NCI-H128 (cell line): ENCODE results near the gene RITA1.
A peak's percentile ranks its signal among the peaks of the same experiment; 100 is the strongest.

Source experiments
- DNase-seq: peaks from one replicate; lab custom pipeline; 2025; ENCODE audit not compliant: unreplicated experiment; lab: John Stamatoyannopoulos, UW

Gene RITA1

DNA sequence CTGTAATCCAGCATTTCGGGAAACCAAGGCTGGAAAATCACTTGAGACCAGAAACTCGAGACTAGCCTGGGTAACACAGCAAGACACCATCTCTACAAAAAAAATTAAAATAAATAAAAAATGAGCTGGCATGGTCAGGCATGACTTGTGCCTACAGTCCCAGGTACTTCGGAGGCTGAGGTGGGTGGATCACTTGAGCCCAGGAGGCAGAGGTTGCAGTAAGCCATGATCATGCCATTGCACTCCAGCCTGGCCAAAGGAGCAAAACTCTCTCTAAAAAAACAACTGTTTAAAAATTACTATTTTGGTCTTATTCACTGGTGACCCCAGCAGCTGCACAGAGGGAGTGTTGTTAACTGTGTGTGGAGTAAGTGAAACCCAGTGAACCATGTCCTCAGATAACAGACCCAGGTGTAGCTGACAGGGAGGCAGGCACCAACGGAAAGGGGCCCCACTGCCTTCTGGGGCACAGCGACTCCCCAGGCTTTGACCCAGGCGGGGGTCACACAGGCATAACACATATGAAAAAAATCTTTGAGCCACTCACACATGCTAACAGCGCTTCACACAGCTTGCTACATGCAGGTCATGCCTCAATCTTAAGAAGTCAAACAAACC is 12.3 kb upstream of the RITA1 start:
- no peak for DNase-seq

DNA sequence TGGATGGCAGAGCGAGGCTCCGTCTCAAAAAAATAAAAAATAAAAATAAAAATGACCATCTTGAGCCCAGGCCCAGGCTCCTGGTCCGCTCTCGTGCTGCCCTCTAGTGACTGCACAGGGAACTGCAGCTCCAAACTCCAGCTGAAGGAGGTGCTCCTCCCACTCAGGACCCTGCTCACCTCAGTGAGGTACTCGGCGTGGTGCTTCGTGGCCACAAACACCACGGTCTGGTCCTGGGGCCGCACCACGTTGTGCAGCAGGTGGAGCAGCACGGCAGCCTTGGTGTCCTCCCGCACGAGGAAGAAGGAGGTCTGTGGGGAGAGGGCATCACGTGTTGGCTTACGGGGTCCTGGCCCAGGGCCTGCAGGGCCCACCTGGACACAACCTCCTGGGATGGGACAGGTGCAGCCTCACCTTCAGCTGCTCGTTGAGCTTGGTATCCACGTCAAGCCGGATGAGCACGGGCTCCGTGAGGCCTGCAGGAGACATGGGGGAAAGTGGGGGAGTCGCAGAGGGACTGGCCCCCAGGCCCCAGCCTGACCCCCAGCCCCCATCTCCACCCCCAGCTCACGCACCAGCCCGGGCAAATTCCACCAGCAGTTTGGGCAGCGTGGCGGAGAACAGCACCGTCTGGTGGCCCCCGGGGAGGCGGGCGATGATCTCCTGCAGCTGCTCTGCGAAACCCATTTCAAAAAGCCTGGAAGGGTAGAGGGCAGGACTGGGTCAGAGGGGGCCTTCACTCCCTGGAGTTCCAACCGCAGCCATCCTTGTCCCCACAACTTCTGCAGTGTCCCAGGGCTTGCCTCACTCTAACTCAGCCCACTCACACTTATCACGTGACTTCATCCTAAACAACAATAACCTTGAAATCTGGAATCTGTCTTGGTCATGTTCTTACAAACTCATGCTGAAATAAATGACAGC is 10.8 kb upstream of the RITA1 start:
- DNase-seq, result no peak

DNA sequence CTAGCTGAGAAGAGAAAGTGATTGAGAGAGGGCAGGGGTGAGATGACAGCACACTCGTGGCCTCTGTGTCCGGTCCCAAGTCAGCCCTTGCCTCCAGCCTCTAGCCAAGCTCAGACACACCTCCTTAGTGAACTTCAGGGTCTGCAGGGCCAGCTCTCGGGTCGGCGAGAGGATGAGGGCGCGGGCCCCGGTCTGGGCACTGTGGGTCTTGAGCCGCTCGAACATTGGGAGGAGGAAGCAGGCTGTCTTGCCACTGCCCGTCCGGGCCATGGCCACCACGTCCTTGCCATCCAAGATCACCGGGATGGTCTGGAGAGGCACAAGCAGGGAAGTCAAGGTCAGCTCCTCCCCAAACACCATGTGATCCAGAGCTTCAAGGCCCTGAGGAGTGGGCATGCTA is 6.5 kb upstream of the RITA1 start:
- DNase-seq, result no peak

DNA sequence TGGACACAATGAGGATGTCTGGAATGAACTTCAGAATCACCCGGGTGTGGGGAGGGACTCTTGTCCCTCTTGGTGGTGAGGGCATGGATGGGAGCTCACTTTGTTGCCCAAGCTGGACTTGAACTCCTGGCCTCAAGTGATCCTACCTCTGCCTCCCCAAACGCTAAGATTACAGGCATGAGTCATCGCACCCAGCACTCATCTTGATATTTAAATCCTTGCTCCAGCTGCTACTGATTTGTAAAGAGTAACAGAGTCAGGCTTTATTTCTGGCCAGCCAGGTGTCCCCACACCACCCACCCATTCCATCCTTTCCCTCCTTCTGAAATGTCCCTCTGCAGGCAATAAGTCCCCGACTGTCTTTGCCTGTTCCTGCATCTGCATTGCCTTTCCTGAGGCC is 5.2 kb upstream of the RITA1 start:
- no peak for DNase-seq

DNA sequence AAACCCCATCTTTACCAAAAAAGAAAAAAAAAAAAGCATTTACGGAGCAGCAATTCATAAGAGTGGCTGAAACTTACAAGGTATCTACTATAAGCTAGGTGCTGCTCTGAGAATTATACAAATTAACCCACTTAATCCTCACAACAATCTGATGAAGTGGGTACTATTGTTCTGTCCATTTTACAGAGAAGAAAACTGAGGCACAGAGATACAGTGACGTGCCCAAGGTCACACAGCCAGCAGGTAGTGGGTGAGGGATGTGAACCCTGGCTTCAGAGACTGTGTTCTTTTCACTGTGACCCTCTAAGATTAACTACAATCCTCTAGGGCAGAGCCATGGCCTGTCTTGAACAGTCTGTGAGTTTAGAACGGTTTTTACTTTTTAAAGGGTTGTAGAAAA is 3.5 kb upstream of the RITA1 start:
- DNase-seq, result no peak

DNA sequence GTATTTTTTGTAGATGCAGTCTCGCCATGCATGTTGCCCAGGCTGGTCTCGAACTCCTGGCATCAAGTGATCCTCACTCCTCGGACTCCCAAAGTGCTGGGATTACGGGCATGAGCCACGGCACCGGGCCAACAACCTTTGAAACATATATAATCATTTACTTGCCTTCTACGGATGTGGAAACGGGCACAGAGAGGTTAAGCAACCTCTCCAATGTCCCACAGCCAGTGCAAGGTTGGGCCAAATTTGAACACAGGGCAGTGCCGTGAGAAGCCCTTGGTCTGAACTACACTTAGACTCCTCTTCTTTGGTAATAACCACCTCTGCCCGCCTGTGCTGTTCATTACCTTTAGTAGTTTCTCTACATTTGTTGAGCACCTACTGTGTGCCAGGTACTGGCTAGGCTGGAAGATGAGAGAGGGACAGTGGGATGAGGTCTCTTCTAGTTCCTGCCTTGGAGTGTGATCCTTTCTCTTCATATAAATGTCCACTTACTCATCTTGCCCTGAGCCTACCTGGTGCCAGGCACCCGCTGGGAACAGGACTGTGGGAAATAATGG is 2.4 kb upstream of the RITA1 start:
- no peak for DNase-seq

DNA sequence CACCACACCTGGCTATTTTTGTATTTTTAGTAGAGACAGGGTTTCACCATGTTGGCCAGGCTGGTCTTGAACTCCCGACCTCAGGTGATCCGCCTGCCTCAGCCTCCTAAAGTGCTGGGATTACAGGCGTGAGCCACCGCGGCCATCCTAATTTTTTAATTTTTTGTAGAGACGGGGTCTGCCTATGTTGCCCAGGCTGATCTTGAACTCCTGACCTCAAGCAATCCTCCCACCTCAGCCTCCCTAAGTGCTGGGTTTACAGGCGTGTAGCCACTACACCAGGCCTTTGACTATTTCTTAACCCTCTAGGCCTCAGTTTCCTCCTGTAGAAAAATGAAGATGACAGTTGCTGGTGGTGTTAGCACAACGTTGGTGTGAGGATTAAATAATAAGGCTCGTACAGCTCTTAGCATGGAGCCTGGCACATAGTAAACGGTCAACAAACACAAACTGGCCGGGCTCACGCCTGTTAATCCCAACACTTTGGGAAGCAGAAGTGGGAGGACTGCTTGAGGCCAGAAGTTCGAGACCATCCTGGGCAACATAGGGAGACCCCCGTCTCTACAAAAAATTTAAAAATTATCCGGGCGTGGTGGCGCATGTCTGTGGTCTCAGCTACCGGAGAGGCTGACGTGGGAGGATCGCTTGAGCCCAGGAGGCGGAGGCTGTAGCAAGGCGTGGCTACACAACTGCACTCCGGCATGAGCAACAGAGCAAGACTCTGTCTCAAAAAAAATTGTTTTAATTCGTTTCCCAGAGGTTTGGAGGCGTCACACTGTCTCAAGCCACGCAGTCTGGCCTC is 1.2 kb upstream of the RITA1 start:
- no peak for DNase-seq

DNA sequence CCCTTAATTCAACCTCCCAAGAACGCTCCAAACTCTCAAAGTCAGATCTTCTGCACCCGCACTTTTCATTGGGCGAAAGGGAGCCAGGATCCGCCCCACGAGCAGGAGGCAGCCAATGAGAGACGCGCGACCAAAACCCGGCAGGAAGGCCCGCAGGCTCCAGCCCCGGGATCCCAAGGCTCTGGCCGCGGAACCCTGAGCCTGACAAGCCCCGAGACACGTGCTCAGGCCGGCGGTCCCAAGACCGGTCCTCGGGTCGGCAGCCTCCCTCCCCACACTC is 681 bp upstream of the RITA1 start:
- peak; percentile 49 for DNase-seq

DNA sequence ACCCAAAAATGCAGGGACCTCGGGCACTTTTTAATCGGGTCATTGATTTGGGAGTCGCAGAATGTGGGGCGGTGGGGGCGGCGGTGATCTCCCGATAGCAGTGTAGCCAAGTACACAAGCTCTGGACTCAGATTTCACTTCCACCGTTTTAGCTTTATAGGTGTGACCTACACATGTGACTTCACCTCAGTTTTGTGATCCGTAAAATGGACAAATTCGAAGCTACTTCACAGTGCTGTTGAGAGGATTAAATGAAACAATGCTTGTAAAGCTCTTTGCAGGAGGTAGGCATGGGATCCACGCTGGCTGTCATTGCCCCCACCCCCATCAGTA is 478 bp downstream of the RITA1 start:
- no peak for DNase-seq

DNA sequence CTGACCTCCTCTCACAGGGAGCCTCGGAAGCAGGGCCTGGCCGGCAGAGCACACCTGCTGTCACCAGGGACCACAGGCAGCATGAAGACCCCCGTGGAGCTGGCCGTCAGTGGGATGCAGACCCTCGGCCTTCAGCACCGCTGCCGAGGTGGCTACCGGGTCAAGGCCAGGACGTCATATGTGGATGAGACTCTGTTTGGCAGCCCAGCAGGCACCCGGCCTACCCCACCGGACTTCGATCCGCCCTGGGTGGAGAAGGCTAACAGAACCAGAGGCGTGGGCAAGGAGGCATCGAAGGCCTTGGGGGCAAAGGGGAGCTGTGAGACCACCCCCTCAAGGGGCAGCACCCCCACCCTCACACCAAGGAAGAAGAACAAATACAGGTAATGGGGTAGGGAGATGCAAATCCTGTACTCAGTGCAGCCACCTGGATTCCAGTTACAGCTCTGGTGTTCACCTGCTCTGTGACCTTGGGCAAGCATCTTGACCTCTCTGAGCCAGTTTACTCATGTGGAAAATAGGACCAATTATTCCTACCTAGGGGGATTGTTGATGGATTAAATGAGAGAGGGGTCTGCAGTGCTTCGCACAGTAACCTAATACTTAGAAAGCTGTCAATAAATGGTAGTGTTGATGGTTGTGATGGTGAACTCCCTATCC is 1.3 kb downstream of the RITA1 start:
- DNase-seq, result no peak

DNA sequence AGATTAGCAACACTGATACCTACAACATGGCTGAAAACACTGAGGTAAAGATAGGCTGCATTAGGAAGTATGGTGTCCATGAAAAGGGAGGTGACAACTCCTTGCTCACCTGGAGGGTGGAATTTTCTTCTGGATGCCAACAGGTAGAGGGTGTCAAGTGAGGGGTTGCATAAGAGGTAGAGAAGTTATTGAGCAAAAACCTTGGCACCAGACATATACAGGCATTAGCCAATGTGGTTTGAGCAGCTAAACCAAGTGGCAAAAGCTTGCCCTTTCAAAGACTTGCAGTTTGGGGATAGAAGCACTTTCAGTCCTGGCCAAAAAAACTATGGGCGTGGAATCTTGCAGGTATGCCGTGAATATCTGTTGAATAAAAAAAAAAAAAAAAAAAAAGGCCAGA is 3.8 kb downstream of the RITA1 start:
- DNase-seq, result no peak

DNA sequence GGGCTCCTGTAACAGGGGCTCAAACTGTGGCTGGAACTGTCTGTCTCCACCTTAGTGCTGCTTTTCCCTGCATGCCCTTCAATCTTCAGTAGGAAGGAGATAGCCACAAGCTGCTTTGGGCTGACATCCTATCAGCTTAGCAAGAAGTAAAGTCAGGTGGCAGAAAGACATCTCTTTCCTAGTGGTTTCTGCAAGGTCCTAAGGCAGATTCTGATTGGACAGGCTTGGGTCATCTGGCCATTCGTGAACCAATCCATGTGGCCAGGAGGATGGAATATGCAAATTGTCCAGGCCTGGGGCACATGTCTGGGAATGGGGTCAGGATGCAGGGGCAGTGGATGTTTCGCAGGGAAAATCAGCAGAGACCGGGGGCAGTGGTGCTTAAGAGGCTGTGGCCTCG is 5.2 kb downstream of the RITA1 start:
- DNase-seq, result no peak

DNA sequence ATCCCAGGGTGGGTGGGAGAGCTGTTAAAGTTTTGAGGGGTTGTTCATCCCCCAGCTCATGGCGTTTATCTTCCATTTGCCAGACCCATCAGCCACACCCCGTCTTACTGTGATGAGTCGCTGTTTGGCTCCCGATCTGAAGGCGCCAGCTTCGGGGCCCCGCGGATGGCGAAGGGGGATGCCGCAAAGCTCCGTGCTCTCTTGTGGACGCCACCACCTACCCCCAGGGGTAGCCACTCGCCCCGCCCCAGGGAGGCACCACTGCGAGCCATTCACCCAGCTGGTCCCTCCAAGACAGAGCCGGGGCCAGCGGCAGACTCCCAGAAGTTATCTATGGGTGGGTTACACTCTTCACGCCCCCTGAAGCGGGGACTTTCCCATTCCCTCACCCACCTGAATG is 5.7 kb downstream of the RITA1 start:
- no peak for DNase-seq

DNA sequence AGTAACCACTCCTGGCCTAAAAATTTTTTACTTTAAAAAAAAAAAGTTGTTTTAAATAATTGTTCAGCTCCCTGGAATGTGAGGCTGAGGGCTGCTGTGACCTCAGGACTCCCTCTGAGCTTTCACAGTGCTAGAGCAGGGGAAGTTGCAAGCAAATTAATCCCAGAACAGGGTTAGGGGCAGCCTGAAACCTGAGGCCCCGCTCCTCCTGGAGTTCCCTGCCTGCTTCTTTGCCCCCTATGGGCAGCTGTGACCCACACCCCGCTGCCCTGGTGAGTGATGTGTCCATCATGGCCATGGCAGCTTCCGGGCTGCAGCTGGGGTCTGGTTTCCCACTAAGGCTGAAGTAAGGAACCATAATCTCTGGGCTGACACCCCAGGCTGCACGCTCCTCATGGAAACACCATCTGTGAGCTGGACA is 9.5 kb downstream of the RITA1 start:
- no peak for DNase-seq

DNA sequence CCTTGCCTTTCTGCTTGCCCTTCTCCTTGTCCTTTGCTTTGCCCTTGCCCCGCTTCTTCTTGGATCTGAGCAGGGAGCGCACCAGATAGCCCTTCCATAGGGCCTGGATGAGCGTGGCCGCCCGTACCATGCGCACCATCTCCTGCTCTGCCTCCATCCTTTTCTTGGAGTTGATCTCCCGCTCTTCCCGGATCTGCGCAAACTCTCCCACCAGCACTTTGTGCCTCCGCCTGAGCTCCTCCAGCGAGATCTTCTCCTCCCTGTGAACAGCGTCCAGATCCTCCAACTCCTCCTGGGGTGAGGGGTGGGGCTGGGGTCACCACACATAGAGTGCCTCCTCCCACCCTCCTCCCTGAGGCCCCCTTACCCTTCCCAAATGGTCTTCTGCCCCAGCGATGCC is 10.1 kb downstream of the RITA1 start:
- no peak for DNase-seq

DNA sequence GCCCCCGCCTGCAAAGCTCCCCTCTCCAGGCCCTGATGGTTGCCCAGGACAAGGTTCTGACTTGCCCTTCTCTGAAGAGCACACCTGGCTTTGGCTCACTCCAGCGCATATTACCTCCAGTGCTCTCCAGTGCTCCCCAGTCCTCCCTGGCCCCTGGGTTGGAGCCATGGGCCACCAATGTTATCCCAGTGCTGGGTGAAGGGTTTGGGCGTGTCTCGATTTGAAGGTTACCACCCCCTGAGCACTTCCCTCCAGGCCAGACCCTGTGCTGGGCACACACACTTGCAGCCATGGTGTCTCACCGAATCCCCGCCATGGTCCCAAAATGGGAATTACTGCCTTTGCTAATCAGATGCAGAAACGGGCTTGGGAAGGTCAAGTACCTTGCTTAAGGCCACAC is 11.1 kb downstream of the RITA1 start:
- DNase-seq, result no peak

DNA sequence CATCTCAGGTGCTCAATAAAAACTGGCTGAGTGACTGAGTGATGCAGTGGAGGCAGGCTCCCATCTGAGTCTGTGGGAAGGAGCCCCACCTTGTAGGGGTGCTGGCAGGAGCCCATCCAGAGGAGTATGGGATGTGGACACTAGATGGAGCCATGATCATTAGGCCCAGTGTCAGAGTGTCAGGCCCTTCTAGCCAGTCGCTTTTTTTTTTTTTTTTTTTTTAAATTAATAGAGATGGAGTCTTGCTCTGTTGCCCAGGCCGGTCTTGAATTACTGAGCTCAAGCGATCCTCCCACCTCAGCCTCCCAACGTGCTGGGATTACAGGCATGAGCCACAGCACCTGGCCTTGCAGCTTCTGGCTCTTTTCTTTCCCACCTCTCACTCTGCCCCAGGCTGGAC is 11.5 kb downstream of the RITA1 start:
- DNase-seq, result no peak

DNA sequence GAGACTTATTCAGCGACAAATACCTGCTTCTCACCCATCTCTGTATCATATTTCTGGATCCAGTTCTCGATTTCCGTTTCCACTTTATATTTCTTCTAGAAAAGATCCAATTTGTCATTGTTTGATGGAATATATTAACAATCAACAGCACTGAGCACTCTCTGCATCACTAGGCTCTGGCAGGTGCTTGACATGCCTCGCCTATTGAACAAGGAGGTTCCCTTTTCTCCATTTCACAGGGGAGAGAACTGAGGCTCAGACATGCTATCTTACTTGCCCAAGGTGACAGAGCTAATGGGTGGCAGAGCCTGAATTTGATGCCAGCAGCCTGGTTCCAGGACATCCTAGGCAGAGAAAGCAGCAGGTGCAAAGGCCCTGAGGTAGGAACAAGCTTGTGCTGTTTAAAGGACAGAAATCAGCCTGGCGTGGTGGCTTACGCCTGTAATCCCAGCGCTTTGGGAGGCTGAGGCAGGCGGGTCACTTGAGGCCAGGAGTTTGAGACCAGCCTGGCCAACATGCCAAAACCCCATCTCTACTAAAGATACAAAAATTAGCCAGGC is 12.1 kb downstream of the RITA1 start:
- DNase-seq, result no peak

DNA sequence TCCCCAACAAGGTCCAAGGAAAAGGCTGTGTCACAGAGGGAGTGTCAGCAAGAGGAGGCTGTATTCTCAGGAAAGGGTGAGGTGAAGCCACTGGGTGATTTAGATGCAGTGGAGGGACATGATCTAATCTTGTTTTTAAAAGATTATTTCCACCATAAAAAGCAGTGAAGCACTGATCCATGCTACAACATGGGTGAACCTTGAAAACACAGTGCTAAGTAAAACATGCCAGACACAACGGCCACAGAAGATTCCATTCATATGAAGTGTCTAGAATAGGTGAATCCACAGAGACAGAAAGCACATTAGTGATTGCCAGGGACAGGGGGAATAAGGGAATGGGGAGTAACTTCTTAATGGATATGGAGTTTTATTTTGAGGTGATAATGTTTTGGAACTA is 12.8 kb downstream of the RITA1 start:
- DNase-seq, result no peak

DNA sequence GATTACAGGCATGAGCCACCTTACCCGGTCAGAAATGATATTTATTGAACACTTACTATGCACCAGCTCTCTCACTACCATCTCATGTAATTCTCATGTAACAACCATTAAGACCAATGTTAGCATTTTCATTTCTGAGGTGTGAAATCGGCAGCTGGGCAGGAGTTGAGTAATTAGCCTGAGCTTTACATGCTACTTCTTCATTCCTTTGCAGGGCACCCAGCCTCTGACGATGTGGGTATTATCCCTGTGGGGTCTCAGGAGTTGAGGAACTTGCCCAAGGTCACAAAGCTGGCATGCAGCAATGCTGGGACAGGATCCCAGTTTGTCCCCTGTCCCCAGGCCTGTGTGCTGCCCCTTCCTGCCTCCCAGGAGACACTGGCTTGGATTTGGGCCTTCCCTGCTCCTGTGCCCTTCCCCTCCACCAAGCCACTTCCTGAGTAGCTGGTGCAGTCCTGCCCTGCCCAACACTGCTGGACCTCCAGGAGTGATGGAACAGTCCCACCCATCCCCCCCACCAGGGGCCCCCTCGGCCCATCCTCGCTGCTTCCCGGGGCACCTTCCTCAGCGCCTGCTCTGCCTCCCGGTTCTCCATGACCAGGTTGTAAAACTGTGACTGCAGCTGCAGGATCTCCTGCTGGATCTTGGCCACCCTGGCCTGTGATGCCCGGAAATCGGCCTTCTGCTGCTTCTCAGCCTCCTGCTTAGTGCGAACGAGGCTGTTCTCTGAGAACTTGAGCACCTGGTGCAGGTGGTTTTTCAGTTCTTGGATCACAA is 14.7 kb downstream of the RITA1 start:
- DNase-seq, result no peak
